Activated CD8-positive, alpha-beta memory T cell treated with anti-CD3 and anti-CD28 coated beads, Interleukin-2, amount 50 U/mL, for 24 hours (primary cell): ENCODE data around the gene FKBP5.
"Not testable (repeated sequence)": the region's sequence is repeated elsewhere in the genome, so short reads cannot be mapped to it uniquely, and the experiment has no call there.

Experiments
- DNase-seq: peaks from one replicate; pipeline ENCODE4 v3.0.0-alpha.2; 2020; ENCODE audit errors: extremely low read depth

FKBP5 gene

DNA sequence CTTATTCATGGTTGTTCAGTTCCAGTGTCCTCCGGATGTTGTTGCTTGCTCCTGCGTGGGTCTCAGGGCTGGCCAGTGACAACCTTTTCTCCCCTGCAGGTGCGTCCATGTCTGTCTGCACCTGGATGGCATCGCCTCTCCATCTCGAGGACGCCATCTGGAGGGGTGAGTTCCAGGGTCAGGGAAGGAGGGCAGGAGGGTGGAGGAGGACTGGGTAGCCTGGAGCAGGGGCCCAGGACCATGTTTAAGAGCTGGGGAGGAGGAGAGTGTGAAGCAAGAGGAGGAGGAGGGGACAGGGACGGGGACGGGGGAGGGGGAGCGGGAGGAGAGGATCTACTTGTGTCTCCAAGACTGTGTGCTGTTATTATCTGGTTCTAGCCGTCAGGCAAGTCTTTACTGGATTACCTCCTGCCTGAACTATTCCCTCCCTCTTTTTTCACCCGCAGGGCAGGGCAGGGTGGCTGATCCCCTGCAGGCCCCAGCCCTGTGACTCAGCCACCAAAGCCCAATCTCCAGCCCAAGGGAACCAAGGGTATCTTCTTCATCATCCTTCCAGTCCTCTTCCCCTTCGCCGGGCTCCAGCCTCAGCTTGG lies 143.8 kb downstream of the FKBP5 start:
- DNase-seq = no peak

DNA sequence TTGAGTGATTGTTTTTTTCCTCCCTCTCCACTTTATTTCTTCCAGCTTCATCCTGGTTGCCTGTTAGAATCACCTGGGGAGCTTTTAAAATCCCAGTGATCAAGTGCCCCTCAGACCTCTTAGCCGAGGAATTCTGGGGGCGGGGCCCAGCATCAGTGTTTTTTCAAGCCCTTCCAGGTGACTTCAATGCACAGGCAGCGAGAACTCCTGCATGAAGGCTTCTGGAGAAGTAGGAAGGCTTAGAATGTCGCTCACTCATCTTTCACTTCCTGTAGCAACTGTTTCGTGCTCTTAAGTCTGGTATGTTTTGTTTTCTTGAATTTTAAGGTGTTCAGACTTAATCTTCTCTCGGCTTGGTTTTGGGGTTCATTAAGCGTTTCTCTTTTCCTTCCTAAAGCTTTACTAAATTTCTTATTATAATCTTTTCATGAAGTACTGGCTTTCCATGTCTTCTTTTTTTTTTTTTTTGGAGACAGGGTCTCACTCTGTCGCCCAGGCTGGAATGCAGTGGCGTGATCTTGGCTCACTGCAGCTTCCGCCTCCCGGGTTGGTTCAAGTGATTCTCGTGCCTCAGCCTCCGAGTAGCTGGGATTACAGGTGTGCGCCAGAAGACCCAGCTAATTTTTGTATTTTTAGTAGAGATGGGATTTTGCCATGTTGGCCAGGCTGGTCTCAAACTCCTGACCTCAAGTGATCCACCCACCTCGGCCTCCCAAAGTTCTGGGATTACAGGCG lies 145.1 kb downstream of the FKBP5 start:
- no peak for DNase-seq

DNA sequence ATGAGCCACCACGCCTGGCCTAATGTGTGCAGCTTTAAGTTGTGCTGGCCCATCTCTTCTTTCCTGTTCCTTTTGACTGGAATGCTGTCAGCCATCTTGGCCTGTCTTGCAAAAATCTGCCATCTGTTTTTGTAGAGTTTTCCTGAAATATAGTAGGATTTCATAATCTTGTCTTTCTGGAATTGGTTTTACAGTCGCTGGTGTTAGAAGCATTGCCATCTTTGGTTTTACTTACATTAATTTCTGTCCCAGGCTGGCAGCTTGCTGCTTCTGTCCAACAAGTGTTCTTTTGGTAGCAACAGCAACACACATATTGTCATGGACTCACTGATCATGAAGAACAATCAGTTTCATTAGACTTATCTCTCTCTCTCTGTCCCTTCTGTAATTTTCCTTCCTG lies 146.9 kb downstream of the FKBP5 start:
- DNase-seq = no peak

DNA sequence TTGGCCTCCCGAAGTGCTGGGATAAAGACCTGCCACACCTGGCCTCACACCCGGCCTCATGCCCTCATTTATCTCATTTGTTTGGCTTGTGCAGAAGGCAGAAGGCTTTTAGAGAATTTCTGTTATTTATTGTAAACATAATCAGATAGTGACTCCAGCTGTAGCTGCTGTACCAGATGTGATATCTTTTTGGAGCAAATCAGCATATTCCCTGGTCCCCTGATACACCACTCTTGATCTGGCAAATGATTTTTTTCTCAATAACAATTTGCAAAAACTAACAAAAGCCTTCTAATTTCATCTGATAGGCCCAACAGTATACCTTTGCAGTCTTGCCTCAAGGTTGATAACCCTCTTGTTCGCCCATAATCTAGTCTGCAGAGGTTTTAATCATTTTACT lies 149.5 kb downstream of the FKBP5 start:
- no peak for DNase-seq

DNA sequence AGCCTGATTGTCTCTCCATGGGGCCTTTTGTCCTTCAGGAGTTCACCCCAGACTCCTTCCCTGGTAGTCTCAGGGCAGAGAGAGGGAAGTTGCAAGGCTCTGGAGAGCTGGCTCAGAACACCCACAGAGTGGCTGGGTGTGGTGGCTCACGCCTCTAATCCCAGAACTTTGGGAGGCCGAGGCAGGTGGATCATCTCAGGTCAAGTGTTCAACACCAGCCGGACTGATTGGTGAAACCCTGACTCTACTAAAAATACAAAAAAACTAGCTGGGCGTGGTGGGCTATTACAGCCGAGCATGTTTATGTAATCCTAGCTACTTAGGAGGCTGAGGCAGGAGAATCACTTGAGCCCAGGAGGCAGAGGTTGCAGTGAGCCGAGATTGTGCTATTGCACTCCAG lies 152.9 kb downstream of the FKBP5 start:
- not testable (repeated sequence) for DNase-seq

DNA sequence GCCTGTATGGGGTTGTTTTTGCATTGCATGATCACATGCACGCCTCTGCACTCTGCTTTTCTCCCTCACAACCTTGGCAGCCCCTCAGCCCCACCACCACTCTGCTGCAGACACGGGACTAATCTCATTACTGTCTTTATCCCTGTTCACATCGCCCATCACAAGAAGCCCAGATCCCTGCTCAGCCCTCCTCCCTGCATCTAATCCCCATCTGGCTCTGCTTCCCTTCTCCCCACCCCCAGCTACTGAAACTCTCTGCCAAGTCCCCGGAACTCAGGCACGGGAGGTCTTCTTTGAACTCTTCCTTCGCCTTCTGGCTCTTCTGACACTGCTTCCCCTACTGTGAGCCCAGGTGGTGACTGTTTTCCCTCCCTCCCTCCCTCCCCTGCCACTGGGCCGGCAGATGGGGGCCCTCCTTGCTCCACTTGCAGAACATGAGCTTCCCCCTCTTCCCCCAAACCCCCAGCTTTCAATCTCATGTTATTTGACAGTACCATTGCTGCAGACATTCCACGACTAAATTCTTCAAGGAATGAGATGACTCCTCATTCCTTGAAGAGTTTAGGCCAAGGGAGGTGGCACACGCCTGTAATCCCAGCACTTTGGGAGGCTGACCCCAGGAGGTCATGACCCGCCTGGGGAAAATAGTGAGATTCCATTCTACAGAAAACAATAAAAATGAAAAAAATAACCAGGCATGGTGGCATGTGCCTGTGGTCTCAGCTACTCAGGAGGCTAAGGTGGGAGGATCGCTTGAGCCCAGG lies 154.1 kb downstream of the FKBP5 start:
- no peak for DNase-seq

DNA sequence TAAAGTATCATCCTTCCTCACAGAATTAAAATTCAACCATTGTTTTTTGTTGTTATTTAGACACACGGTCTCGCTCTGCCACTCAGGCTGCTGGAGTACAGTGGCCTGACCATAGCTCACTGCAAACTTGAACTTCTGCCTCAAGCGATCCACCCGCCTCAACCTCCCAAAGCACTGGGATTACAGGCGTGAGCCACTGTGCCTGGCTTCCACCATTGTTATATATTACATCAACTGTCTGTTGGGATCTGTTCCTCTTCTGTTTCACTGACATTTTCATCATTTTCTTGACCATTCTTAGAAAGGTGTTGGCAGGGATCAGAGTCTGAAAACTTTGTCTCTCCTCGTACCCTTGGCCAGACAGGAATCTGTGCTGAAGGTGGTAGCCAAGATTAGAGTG lies 154.7 kb downstream of the FKBP5 start:
- no peak for DNase-seq

DNA sequence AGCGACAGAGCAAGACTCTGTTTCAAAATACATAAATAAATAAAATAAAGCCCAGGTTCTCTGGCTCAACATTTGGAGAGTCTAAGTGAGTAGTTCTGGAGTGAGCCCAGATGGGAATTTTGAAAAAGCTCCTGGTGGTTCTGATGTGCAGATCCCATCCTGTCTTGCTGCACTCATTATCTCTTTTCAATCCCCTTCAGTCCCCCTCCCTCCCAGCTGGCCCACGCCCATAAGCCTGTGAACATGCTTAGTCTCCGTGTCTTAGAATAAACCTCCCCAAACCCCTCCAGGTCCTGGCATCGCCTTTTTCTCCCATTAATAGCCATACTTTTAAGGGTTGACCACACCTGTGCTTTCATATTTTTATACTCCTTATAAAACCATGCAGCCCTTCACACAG lies 156.6 kb downstream of the FKBP5 start:
- no peak for DNase-seq

DNA sequence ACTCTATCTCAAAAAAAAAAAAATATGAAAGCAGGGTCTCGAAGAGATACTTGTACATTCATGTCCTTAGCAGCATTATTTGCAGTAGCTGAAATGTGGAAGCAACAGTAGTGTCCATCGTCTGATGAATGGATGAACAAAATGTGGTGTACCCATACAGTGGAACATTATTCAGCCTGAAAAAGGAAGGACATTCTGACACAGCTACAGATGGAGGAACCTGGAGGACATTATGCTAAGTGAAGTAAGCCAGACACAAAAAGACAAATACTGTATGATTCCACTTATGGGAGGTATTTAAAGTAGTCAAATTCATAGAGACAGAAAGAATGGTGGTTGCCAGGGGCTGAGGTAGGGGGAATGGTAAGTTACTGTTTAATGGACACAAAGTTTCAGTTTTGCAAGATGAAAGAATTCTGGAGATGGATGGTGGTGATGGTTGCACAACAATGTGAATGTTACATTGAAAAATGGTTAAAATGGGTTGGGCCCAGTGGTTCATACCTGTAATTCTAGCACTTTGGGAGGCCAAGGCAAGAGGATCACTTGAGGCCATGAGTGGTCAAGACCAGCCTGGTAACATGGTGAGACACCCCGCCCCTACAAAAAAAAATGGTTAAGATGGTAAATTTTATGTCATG lies 164.2 kb downstream of the FKBP5 start:
- no peak for DNase-seq
